DOHH2 (cell line): ENCODE data around the gene GJA8.

Experiments
- H3F3A ChIP-seq: fragments of 200-600 bp; sonication (generic), shearing (Covaris generic); 2 replicates; pipeline ENCODE4 v1.6.0; 2016; ENCODE audit warnings: antibody characterized with exemption, mild to moderate bottlenecking; ENCODE audit not compliant: control insufficient read depth, insufficient read depth
- H3K27ac ChIP-seq: fragments of 200-600 bp; sonication (generic); 2 replicates; pipeline ENCODE4 v1.5.1; 2014; ENCODE audit warnings: low read depth, mild to moderate bottlenecking, low read length, moderate library complexity
- H3K27me3 ChIP-seq: fragments of 200-600 bp; sonication (generic); 2 replicates; pipeline ENCODE4 v1.6.1; 2014; ENCODE audit warnings: mild to moderate bottlenecking, low read length, mixed read lengths; ENCODE audit not compliant: control insufficient read depth
- H3K36me3 ChIP-seq: fragments of 200-600 bp; sonication (generic); 2 replicates; pipeline ENCODE4 v1.6.1; 2014; ENCODE audit warnings: mild to moderate bottlenecking, low read length, moderate library complexity, mixed read lengths; ENCODE audit not compliant: control insufficient read depth
- H3K4me1 ChIP-seq: fragments of 200-600 bp; sonication (generic); 2 replicates; pipeline ENCODE4 v1.6.1; 2014; ENCODE audit warnings: mild to moderate bottlenecking, low read length, mixed read lengths; ENCODE audit not compliant: control insufficient read depth
- H3K4me2 ChIP-seq: fragments of 200-600 bp; sonication (generic); 2 replicates; pipeline ENCODE4 v1.6.0; 2014; ENCODE audit warnings: mild to moderate bottlenecking, low read length, moderate library complexity
- H3K4me3 ChIP-seq: fragments of 200-600 bp; sonication (generic); 2 replicates; pipeline ENCODE4 v1.5.1; 2014; ENCODE audit warnings: mild to moderate bottlenecking, low read length, mixed read lengths
- H3K79me2 ChIP-seq: fragments of 200-600 bp; sonication (generic); 2 replicates; pipeline ENCODE4 v1.6.1; 2014; ENCODE audit warnings: mild to moderate bottlenecking, low read length, mixed read lengths; ENCODE audit not compliant: control insufficient read depth
- H3K9me2 ChIP-seq: fragments of 200-600 bp; sonication (generic); replicated peaks from 2 replicates; pipeline ENCODE4 v1.6.1; 2014; ENCODE audit warnings: mild to moderate bottlenecking, low read length, mixed read lengths; ENCODE audit not compliant: control insufficient read depth
- H3K9me3 ChIP-seq: fragments of 200-600 bp; sonication (generic); 2 replicates; pipeline ENCODE4 v1.6.1; 2014; ENCODE audit warnings: antibody characterized with exemption, low read length, mixed read lengths; ENCODE audit not compliant: control insufficient read depth, insufficient read depth
- H4K20me1 ChIP-seq: fragments of 200-600 bp; sonication (generic); 2 replicates; pipeline ENCODE4 v1.6.0; 2014; ENCODE audit warnings: low read depth, mild to moderate bottlenecking, antibody characterized with exemption, low read length, moderate library complexity; ENCODE audit not compliant: control insufficient read depth, insufficient read depth
- CTCF ChIP-seq: fragments of 200-600 bp; sonication (generic); IDR thresholded peaks from one replicate; pipeline ENCODE4 v1.5.1; 2014; ENCODE audit warnings: antibody characterized with exemption, mild to moderate bottlenecking, low read depth, low read length; ENCODE audit not compliant: poor library complexity, severe bottlenecking
- EZH2phosphoT487 ChIP-seq: fragments of 200-600 bp; sonication (generic); IDR thresholded peaks from 2 replicates; pipeline ENCODE4 v1.6.1; 2017; ENCODE audit warnings: borderline replicate concordance, mild to moderate bottlenecking, antibody characterized with exemption, low read length, moderate library complexity, mixed read lengths

The GJA8 gene

GRCh38 chr1:147912553-147912952, 10.0 kb downstream of the GJA8 start:
- no peak overlapping the region for H3K4me3 ChIP-seq
- peaks cover 19% of the 10 kb centered on the region for H3K27me3 ChIP-seq
- H3F3A ChIP-seq, result no peaks in the 10 kb centered on the region
- H4K20me1 ChIP-seq, result no peaks in the 10 kb centered on the region
- no peaks in the 10 kb centered on the region for H3K9me3 ChIP-seq
- TF ChIP-seq CTCF (no peak), EZH2phosphoT487 (no peak)
- H3K4me2 ChIP-seq, result no peak overlapping the region
- H3K4me1 ChIP-seq, result no peaks in the 10 kb centered on the region
- no peaks in the 10 kb centered on the region for H3K36me3 ChIP-seq
- no peaks in the 10 kb centered on the region for H3K9me2 ChIP-seq
- no peaks in the 10 kb centered on the region for H3K79me2 ChIP-seq
- no peak overlapping the region for H3K27ac ChIP-seq

GRCh38 chr1:147913362-147913942, 10.9 kb downstream of the GJA8 start:
- Histone ChIP-seq H3K4me1 (no peaks in the 10 kb centered on the region), H3F3A (no peaks in the 10 kb centered on the region), H3K9me2 (no peaks in the 10 kb centered on the region), H4K20me1 (no peaks in the 10 kb centered on the region), H3K27me3 (peaks cover 19% of the 10 kb centered on the region), H3K36me3 (no peaks in the 10 kb centered on the region), H3K9me3 (no peaks in the 10 kb centered on the region), H3K27ac (no peak overlapping the region), H3K4me3 (no peak overlapping the region), H3K4me2 (no peak overlapping the region), H3K79me2 (no peaks in the 10 kb centered on the region)
- TF ChIP-seq EZH2phosphoT487 (no peak), CTCF (no peak)

GRCh38 chr1:147919896-147920295, 17.3 kb downstream of the GJA8 start:
- Histone ChIP-seq H3F3A (no peaks in the 10 kb centered on the region), H3K79me2 (no peaks in the 10 kb centered on the region), H3K27ac (no peak overlapping the region), H3K4me1 (no peaks in the 10 kb centered on the region), H3K9me2 (no peaks in the 10 kb centered on the region), H3K9me3 (no peaks in the 10 kb centered on the region), H3K36me3 (no peaks in the 10 kb centered on the region), H3K4me2 (no peak overlapping the region), H3K4me3 (no peak overlapping the region), H4K20me1 (no peaks in the 10 kb centered on the region), H3K27me3 (0 out of 2 replicates have a peak, but pooled peaks cover 2% of the 10 kb centered on the region)
- TF ChIP-seq EZH2phosphoT487 (no peak), CTCF (no peak)
